NCI-H69 (cell line): ENCODE measurements around the gene NHLRC2.
A peak's percentile ranks its signal among the peaks of the same experiment; 100 is the strongest.
"Not testable (repeated sequence)": the region's sequence is repeated elsewhere in the genome, so short reads cannot be mapped to it uniquely, and the experiment has no call there.

Source experiments
- DNase-seq: peaks from one replicate; lab custom pipeline; 2025; lab: John Stamatoyannopoulos, UW

NHLRC2 gene, protein sequence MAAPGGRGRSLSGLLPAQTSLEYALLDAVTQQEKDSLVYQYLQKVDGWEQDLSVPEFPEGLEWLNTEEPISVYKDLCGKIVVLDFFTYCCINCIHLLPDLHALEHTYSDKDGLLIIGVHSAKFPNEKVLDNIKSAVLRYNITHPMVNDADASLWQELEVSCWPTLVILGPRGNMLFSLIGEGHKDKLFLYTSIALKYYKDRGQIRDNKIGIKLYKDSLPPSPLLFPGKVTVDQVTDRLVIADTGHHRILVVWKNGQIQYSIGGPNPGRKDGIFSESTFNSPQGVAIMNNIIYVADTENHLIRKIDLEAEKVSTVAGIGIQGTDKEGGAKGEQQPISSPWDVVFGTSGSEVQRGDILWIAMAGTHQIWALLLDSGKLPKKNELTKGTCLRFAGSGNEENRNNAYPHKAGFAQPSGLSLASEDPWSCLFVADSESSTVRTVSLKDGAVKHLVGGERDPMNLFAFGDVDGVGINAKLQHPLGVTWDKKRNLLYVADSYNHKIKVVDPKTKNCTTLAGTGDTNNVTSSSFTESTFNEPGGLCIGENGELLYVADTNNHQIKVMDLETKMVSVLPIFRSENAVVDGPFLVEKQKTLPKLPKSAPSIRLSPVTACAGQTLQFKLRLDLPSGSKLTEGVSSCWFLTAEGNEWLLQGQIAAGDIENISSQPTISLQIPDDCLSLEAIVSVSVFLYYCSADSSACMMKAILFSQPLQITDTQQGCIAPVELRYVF

DNA sequence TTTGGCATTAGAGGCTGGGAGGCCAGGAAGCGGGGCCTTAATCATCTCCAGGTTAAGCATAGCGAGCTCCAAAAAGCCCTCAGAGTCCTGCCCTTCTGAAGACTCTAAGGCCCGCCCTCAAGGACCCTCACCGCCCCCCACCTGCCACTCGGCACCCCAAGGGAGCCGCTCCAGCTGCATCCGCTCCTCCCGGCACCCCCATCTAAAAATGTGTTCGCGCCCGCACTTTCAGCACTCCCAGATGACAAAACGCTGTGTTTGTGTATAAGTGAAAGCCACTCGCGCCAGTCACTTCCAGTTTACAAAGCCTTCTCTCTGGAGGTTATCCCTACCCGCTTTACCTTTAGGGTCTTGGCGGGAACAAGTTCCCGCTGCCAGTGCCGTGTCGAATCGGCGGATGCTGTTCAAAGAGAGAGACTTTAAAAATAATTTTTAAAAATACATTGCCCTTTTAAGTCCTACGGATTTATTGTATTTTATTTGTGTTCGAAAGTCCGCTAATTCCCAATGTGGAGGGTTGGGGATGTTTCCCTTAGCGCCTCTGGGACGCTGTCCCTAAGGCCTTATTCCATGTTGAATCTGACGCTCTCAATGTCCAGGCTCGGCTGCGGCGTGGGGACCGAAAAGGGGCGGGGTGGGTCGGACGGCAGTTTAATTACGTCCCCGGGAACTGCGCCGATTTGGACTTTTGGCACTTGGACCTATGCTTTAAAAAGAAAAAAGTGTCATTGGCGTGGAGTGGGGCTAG, at the start of gene NHLRC2, which contains the start of gene DCLRE1A:
Gene NHLRC2 (plus strand): TSS at position 649 of the 748 bp plus-strand sequence. CDS start 212 bp downstream, outside the sequence.
Gene DCLRE1A (minus strand): TSS at position 70 of the 748 bp plus-strand sequence. CDS start 900 bp downstream, outside the sequence.
- peak; percentile 87 for DNase-seq

DNA sequence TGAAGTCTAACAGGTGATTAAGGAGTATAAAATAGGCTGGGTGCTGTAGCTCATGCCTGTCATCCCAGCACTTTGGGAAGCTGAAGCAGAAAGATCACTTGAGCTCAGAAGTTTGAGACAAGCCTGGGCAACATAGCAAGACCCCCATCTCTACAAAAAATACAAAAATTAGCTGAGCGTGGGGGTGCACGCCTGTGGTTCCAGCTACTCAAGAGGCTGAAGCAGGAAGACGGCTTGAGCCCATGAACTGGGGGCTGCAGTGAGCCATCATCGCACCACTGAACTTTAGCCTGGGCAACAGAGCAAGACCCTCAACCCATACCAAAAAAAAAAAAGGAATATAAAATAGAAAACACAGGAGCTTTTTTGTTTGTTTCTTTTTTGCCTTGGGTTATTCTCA, 48.0 kb upstream of the NHLRC2 start:
- no peak for DNase-seq

DNA sequence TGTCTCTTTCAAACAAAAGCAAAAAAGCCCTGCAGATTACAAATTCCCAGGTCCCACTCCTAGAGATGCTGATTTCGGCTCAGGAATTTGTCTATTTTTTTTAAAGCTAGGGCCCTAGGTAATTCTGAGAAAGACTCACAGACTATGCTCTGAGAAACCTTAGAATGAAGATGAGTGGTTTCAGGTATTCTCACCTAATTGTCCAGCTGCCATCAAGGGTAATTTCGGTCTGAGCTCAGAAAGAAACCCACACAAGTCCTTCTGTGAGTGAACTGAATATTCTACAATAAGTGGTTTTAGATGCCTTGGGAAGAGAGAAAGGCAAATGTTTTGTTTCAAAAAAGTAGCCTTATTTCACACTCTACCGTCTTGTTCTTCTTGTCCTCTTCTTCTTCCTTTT, 46.3 kb upstream of the NHLRC2 start:
- DNase-seq: no peak

DNA sequence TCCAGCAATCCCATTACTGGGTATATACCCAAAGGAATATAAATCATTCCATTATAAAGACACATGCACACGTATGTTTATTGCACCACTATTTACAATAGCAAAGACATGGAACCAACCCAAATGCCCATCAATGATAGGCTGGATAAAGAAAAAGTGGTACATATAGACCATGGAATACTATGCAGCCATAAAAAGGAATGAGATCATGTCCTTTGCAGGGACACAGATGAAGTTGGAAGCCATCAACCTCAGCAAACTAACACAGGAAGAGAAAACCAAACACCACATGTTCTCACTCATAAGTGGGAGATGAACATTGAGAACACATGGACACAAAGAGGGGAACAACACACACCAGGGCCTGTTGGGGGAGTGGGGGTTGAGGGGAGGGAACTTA, 39.8 kb upstream of the NHLRC2 start:
- DNase-seq: not testable (repeated sequence)

DNA sequence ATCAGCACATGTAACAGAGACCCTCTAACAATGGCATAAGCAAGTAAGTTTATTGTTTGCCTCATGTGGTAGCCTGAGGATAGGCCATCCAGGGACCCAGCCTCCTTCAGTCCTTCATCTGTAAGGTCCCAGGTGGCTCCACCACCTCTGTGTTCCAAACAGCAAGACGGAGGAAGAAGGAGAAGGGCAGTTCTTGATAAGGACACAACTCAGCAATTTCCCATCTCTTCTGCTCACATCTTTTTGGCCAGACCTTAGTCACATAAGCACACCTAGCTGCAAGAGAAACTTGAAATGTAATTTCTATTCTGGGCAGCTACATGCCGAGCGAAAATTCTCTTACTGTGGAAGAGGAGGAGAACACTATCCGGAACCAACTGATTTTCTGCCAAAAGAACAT, 34.5 kb upstream of the NHLRC2 start:
- no peak for DNase-seq

DNA sequence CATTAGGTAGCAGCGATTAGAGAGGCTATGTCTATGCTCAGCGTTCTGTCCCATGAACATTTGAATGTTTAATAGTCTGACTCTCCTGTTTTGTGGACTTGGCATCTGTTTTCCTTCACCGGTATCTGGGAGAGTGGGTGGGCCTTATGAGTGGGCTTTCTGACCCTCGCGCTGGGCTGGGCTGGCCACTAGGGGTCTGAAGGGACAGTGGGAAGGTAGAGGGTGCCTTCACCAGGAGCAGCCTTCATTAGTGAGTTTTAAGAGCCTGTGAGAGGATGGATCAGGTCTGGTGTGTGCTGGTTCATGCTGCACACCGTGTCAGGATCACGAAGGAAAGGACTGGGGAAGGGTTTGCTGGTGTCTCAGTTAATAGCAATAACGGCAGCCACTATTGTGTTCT, 34.0 kb upstream of the NHLRC2 start:
- no peak for DNase-seq

DNA sequence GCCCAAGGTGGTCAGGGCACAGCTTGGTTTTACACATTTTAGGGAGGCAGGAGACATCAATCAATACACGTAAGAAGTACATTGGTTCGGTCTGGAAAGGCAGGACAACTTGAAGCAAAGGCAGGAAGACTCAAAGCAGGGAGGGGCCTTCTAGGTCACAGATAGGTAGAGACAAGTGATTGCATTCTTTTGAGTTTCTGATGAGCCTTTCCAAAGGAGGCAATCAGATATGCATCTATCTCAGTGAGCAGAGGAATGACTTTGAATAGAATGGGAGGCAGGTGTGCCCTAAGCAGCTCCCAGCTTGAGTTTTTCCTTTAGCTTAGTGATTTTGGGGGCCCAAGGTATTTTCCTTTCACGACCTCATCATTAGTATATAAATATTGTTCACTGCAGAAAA, 33.2 kb upstream of the NHLRC2 start:
- DNase-seq: not testable (repeated sequence)

DNA sequence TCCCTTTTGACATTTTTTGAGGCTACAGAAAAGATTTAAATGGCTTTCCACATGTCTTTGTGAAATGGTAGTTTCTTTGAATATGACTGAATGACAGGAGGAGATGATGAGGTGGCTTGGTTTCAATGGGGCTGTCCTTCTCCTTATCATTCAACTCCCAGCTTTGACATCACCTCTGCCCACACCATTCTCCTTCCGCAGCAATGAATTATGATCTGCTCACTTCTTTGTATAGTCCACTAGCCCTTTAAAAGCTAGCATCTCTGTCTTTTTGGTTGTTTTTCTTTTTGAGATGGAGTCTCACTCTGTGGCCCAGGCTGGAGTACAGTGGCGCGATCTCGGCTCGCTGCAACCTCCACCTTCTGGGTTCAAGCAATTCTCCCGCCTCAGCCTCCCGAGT, 32.3 kb upstream of the NHLRC2 start:
- DNase-seq: no peak

DNA sequence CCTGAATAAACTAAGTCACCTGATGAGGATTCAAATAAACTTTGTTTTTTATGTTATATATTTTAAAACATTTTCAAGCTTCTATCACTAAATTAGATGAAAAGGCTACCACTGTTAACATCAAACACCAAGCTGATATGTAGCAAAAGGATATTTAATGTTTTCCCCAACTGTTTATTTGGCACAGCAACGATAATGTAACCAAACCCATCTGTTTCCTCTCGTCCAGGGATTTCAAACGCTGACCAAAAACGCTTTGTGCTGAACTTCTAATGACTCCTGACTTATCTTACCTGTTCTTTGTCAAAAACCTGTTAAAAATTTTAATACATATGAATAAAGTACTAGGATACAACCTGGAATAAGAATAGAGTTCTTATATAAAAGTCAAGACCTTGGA, 31.1 kb upstream of the NHLRC2 start:
- DNase-seq: peak; percentile 5

DNA sequence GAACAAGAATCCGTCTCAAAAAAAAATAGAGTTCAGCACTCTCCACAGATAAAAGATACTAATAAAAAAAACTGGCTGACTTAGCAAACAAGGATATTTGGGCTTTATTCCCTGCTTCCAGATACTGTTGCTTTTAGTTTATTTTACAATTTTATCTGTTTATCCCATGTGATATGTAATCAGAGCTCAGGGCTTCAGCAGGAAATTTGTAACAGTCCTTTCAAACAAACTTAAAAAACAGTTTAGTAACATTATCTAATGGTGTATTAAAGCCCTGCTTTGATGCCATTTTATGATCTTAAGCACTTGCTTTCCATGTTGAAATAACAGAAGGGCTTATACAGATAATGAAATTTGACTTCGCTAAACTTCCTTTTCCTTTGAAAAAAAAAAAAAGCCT, 28.7 kb upstream of the NHLRC2 start:
- no peak for DNase-seq

DNA sequence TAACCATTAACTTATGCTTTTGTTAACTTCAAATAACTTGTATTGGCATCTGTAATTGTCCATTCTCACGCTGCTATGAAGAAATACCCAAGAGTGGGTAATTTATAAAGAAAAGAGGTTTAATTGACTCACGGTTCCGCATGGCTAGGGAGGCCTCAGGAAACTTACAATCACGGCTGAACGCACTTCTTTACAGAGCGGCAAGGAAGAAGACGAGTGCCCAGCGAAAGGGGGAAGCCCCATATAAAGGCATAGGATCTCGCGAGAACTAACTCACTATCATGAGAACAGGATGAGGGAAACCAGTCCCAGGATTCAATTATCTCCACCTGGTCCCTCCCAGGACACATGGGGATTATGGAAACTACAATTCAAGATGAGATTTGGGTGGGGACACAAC, 25.9 kb upstream of the NHLRC2 start:
- not testable (repeated sequence) for DNase-seq

DNA sequence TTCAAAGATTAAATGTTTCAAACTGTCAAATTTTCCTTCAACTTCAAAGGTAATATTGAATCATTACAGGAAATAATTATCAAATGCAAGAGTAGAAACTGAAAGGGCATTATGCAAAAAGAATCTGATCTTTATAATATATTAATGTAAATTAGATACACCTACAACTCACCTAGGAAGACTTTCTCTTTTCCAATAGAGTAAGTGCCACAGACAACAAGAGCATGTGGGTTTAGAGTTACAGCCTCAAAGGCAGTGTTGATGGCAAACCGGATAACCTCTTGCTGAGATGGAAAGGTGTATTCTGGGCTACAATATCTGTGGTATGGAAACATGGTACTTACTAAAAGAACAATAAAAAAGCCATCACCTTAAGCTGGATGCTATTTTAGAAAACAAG, 12.3 kb upstream of the NHLRC2 start:
- DNase-seq: no peak

DNA sequence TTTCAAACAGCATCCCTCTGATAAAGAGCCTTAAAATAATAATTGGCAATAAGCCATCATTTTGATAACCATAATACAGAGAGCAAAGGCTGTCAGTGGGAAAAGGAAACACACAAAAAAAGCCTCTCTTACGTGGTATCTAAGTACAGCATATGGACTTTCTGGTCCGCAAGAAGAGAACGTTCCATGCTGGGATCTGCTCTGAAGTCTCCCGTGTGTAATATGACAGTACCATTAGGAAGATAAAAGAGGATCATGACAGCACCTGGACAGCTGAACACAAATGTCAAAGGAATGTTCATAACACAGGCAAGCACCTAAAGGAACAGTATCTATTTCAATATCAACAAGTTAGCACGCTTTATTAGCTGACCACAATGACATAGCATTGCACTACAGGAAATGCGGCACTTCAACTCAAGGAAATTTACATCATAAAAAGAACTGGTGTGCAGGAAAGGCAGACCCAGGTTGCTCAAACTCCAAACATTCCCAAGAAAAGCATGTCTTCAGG, 10.4 kb upstream of the NHLRC2 start:
- DNase-seq: no peak

DNA sequence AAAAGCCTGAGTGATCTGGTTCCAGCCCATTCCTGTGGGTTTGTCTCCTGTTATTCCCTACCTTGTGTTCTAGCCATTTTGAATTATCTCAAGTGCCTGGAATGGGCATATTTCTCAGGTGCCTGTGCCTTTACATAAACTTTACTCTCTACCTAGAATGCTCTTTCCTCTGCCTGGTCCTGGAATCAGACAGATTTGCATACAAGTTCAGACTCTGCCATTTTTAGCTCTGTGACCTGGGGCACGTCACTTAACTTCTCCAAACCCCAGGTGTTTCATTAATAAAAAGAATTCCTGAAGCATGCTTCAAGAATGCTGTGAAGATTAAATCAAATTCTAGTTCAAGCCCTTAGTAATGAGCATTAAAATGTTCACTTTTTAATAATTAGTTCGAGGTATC, 8.4 kb upstream of the NHLRC2 start:
- no peak for DNase-seq

DNA sequence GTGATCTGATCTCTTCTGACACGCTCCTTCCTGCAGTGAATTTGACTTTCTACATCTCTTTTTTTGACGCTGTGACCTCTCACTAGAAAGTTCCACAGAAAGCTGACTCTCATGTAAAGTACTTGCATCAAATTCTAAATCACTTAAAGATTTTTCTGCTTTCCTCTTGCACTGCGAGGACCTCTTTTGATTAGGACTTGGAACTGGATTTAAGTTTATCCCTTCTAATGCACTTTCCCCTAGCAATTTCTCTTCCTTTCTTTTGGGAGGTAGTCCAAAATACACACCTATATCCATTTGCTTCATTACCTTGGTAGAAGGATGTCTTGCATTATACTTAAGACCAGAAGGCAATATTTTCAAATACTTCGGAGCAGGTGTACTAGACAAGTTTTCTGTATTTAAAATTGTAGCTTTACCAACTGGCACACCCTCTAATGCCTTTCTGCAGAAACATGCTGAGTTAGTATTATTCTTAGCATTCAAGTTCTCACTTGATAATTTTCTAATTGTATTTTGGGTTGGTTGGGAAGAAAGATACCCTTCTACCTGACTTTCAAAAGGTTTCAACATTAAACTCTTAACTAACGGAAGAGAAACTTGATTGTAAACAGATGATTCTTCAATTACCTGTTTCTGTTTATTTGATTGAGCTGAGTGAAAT, 5.2 kb upstream of the NHLRC2 start:
- DNase-seq: no peak

DNA sequence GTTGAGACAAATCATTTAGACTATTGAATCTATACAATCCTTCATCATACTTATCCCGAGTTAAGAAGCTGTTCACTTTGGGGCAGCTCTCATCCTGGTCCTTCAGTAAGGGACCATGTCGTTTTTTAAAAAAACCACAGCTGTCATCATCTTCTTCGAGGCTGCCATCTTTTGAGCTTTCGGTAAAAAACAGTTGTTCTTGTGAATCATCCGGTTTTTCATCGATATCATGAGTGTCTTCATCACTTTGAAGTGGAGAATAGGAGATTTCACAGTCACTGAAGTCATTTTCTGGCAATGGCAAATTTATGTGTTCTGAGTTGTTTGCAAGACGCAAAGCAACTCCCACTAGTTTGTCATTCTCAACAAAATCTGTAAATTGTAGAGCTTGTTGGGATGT, 4.5 kb upstream of the NHLRC2 start:
- DNase-seq: no peak

DNA sequence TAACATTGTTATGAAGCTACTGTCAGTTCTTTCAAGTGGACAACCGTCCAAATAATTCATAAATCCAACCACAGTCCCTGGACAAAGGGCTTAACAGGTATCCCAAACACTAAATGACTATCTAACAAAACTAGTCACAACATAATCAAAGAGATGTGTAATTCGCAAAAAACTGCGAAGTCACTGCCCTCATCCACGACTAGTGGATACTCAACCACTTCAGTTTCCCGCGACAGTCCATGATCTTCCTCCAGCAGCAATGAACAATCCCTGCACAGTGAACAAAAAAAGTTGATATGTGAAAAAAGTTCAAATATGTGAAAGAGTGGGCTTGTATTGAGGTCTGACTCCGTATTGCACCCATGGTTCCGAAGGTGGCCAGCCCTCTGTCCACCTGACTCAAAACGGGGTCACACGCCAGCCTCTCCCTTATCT, 866 bp upstream of the NHLRC2 start:
- DNase-seq: peak; percentile 52

DNA sequence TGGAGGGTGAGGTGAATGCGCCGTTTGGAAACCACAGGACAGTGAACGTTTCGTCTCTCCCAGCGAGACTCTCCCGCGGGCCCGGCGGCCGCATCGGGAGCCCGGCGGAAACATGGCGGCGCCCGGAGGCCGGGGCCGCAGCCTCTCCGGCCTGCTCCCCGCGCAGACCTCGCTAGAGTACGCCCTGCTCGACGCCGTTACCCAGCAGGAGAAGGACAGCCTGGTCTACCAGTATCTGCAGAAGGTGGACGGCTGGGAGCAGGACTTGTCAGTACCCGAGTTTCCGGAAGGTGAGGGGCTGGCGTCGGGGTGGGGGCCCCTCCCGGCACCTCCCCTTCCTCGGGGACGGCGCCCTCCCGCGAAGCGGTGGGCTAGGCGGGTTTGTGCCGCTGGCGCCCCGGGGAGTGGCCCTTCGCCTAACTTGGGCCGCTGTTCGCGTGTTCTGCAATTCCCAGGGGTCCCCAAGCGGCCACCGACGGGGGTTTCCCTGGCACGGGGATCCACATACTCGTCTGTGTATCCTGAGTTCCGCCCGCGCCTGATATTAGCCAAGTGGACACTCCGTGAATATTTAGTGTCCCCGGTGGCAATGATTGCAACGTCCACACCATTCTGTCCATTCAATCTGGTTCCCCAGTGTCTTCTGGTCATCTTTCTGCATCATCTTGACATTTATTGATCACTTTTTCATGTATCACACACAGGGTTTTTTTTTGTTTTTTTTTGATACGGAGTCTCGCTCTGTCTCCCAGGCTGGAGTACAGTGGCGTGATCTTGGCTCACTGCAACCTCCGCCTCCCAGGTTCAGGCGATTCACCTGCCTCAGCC, 514 bp downstream of the NHLRC2 start:
- DNase-seq: peak; percentile 79

DNA sequence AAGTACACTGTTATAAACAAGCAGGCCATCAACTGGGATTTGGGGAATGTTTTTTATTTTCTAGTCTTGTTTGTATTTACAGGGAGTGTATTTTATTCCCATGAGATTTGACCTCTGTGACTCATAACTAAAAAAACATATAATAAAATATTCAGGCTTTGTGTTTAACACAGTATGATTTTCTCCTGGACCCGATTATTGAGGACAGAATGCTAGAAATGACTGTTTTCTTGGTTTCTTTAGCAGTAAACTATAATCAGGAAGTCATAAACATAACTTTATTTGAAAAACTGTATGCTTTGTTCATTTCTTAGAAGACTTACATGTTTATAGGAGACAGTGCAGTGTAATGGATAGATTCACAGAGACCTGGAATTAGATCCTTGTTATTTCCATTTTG, 2.1 kb downstream of the NHLRC2 start:
- DNase-seq: no peak

DNA sequence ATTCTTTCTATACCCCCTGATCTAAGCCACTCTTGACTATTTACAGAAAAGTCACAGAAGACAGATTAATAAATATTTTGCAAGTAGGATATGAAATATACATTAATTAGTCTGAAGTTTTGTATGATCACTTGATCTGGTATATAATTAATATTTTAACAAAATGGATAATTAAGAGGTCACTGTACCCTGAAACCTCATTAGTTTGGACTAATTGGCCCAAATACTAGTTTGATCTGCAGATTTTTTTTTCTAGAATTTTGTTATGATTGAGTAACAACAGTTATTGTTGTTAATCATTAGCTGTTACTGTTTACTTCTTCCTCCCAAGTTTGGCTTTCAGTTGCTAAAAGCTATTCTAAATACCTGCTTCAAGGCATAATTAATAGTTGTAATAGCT, 2.7 kb downstream of the NHLRC2 start:
- DNase-seq: no peak

DNA sequence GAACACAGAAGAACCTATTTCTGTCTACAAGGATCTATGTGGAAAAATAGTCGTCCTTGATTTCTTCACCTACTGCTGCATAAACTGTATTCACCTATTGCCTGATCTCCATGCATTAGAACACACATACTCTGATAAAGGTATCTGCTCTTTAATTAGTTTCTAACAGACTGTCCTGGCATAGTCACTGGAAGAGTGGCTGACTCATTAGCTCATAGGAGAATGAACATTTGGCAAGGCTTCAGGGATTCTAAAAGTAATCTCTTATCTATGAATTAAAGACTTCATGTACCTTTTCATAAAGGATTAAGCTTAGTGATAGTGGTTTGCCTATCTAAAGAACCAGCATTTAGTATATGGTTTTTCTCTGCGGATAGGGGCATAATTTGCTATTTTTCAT, 4.1 kb downstream of the NHLRC2 start:
- no peak for DNase-seq
